ENCODE measurements around the gene HS3ST4. TPM values are rescaled to one million over a fixed set of nuclear protein-coding genes. Genes with fewer than 3 reads are reported as not detected.

HS3ST4 gene
- total and polyA plus RNA-seq, 2 of the 8 experiments (the other 6 are each of a cell fraction or from before 2014, with no cell fraction given): 1.9 to 3.3 TPM

- no peak overlapping the region for H4K8ac ChIP-seq (ENCODE audit: extremely low read depth, insufficient read depth, low read length)
- H3K4me3 ChIP-seq (ENCODE audit: extremely low read depth in 1 of 4, insufficient read depth in 2 of 4, low read depth in 3 of 4, low read length in 4 of 4): no peak overlapping the region
- ChIA-PET POLR2A (ENCODE audit: partially characterized antibody) (no interaction called here), CTCF (ENCODE audit: partially characterized antibody) (no interaction called here)
- no peak overlapping the region for H2BK120ac ChIP-seq (replicated peaks; ENCODE audit: low read depth, low read length)
- no peak overlapping the region for H3K27ac ChIP-seq (ENCODE audit: low read depth, low read length)
- H2AK5ac ChIP-seq (ENCODE audit: low read depth, low read length): no peak overlapping the region
- no peak for DNase-seq (ENCODE audit: low read depth in 1 of 2, low spot score in 2 of 2)
- H4K20me1 ChIP-seq (replicated peaks in 1 of 2; ENCODE audit: control insufficient read depth in 1 of 2, insufficient read depth in 2 of 2, low read length in 2 of 2): no peaks in the 10 kb centered on the region
- no peak overlapping the region for H2AFZ ChIP-seq (ENCODE audit: low read length)
- no peak overlapping the region for H3K4me2 ChIP-seq (ENCODE audit: insufficient read depth in 1 of 2, low read depth in 2 of 2, low read length in 2 of 2)
- no peaks in the 10 kb centered on the region; the same call in 1 of the 2 replicates for H3K23me2 ChIP-seq (ENCODE audit: low read depth, low read length)
- no peaks in the 10 kb centered on the region for H3K36me3 ChIP-seq (ENCODE audit: control insufficient read depth in 2 of 4, insufficient read depth in 4 of 4, low read length in 3 of 4)
- H2BK5ac ChIP-seq (ENCODE audit: low read depth, low read length): no peak overlapping the region
- WGBS, 2 experiments (ENCODE audit: extremely low coverage in 1 of 2, insufficient coverage in 1 of 2, insufficient read length in 1 of 2, insufficient replicate concordance in 2 of 2, low coverage in 1 of 2, low lambda C conversion rate in 2 of 2, missing lambda C conversion rate in 1 of 2): 91% methylated on average over 4 of the region's 4 CpGs; no CpG with 5 or more reads in 1 of the 2 experiments
- no peak overlapping the region for H3K23ac ChIP-seq (ENCODE audit: insufficient read length)
- no peak overlapping the region for H2BK20ac ChIP-seq (ENCODE audit: low read length)
- H3K14ac ChIP-seq (ENCODE audit: insufficient read length): no peak overlapping the region
- H4K91ac ChIP-seq (replicated peaks; ENCODE audit: insufficient read length, low read length): no peak overlapping the region
- H3K4me1 ChIP-seq (replicated peaks in 1 of 4; ENCODE audit: control insufficient read depth in 3 of 4, insufficient read depth in 4 of 4, low read length in 3 of 4): no peaks in the 10 kb centered on the region
- H3K18ac ChIP-seq (ENCODE audit: extremely low read depth, low read length): no peak overlapping the region
- H3K56ac ChIP-seq (replicated peaks; ENCODE audit: insufficient read length, low read depth, low read length): no peak overlapping the region
- no peak for FAIRE-seq
- H3K9me3 ChIP-seq (ENCODE audit: insufficient read depth in 2 of 2, low read depth in 1 of 2, low read length in 1 of 2): no peaks in the 10 kb centered on the region
- H4K5ac ChIP-seq (ENCODE audit: insufficient read length, low read depth, low read length): no peak overlapping the region
- no peaks in the 10 kb centered on the region for H3K79me2 ChIP-seq (ENCODE audit: control insufficient read depth in 1 of 2, insufficient read depth in 2 of 2, low read length in 2 of 2)
- H3K79me1 ChIP-seq (ENCODE audit: low read depth, low read length): no peaks in the 10 kb centered on the region
- no peaks in the 10 kb centered on the region for H3K27me3 ChIP-seq (replicated peaks in 1 of 4; ENCODE audit: control insufficient read depth in 3 of 4, extremely low read depth in 1 of 4, insufficient read depth in 3 of 4, low read length in 3 of 4)
- H2BK12ac ChIP-seq (ENCODE audit: low read depth, low read length): no peak overlapping the region
- H2BK15ac ChIP-seq (ENCODE audit: low read length): no peak overlapping the region
- H3K9ac ChIP-seq (replicated peaks in 1 of 4; ENCODE audit: extremely low read depth in 1 of 4, low read depth in 3 of 4, low read length in 3 of 4): no peak overlapping the region
- H3K4ac ChIP-seq (replicated peaks; ENCODE audit: insufficient read length, low read depth, low read length): no peak overlapping the region
- TF ChIP-seq TCF12 (IDR thresholded peaks at IDR 0.05; ENCODE audit: low read depth, low read length): no peak
Measured at GRCh38 chr16:25786748-25787147, 95.0 kb downstream of the HS3ST4 start.
